ENCODE measurements around the gene BCL7B. TPM values are rescaled to one million over a fixed set of nuclear protein-coding genes. Genes with fewer than 3 reads are reported as not detected.

BCL7B gene
- total and polyA plus RNA-seq, 2 of the 13 experiments (the other 11 are each of a cell fraction or from before 2014, with no cell fraction given), result 24.3 to 38.2 TPM

DNA sequence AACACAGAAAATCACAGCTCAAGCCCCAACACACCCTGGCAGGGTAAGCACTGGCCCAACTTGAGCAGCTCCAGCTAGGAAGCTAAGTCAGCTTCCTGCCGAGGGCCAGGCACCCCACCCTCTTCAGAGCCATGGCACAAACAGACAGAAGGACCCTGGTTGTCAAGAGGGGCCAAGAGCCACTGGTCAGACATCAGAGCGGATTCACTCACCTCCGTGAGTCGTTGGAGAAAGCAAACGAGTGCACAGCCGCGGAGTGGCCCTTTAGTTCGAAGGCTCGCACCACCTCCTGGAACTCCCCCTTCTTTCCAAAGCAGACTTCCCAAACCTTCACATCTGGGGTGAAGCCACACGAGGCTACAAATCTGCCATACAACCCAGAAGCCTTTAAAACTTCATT, 13.5 kb upstream of the BCL7B start:
- Histone ChIP-seq H3K79me2 (ENCODE audit: insufficient read depth, low read length) (peaks cover 5% of the 10 kb centered on the region), H3K36me3 (replicated peaks in 1 of 2; ENCODE audit: control insufficient read depth in 1 of 2, insufficient read depth in 2 of 2, low read length in 2 of 2) (peaks cover 27 to 51% of the 10 kb centered on the region in 2 experiments), H3K27me3 (ENCODE audit: control insufficient read depth in 1 of 2, insufficient read depth in 2 of 2, low read length in 2 of 2) (no peaks in the 10 kb centered on the region), H3K4me2 (ENCODE audit: low read depth, low read length) (no peak overlapping the region), H3K4me3 (replicated peaks in 1 of 3; ENCODE audit: insufficient read depth in 1 of 3, low read depth in 2 of 3, low read length in 3 of 3) (no peak overlapping the region), H3K9ac (ENCODE audit: insufficient read depth, low read depth, low read length) (no peak overlapping the region), H4K20me1 (ENCODE audit: insufficient read depth, low read length) (peaks cover 5% of the 10 kb centered on the region; the same call in 1 of the 2 replicates), H3K27ac (ENCODE audit: extremely low read length, insufficient read depth, low read length) (no peak overlapping the region), H3K4me1 (ENCODE audit: insufficient read depth, low read length) (peaks cover 29% of the 10 kb centered on the region), H2AFZ (ENCODE audit: low read length) (no peak overlapping the region), H3K9me3 (ENCODE audit: low read length) (no peaks in the 10 kb centered on the region)
- in situ Hi-C loops (cut with HindIII; ENCODE audit: extremely low pct_ligation_motif_present, low pct_unique_long_range_greater_than_20kb) (no loop called here), intact Hi-C loops (cut with micrococcal nuclease; ENCODE audit: unreplicated experiment) (no loop called here)
- CTCF ChIA-PET (ENCODE audit: low intra/inter-chr PET ratio, low total read pairs), result no interaction called here
- ATAC-seq, result no peak
- POLR2A ChIA-PET, result interaction anchor here (0.7 kb wide), 1 partner anchor 103 kb away, joined by 3 read pairs; no protein-coding TSS in a partner anchor
- TF ChIP-seq AGO2 (optimal IDR thresholded peaks at IDR 0.05; ENCODE audit: low read depth, low read length), result peak; percentile 12
- TF ChIP-seq, protein P1, sequence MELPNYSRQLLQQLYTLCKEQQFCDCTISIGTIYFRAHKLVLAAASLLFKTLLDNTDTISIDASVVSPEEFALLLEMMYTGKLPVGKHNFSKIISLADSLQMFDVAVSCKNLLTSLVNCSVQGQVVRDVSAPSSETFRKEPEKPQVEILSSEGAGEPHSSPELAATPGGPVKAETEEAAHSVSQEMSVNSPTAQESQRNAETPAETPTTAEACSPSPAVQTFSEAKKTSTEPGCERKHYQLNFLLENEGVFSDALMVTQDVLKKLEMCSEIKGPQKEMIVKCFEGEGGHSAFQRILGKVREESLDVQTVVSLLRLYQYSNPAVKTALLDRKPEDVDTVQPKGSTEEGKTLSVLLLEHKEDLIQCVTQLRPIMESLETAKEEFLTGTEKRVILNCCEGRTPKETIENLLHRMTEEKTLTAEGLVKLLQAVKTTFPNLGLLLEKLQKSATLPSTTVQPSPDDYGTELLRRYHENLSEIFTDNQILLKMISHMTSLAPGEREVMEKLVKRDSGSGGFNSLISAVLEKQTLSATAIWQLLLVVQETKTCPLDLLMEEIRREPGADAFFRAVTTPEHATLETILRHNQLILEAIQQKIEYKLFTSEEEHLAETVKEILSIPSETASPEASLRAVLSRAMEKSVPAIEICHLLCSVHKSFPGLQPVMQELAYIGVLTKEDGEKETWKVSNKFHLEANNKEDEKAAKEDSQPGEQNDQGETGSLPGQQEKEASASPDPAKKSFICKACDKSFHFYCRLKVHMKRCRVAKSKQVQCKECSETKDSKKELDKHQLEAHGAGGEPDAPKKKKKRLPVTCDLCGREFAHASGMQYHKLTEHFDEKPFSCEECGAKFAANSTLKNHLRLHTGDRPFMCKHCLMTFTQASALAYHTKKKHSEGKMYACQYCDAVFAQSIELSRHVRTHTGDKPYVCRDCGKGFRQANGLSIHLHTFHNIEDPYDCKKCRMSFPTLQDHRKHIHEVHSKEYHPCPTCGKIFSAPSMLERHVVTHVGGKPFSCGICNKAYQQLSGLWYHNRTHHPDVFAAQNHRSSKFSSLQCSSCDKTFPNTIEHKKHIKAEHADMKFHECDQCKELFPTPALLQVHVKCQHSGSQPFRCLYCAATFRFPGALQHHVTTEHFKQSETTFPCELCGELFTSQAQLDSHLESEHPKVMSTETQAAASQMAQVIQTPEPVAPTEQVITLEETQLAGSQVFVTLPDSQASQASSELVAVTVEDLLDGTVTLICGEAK (IDR thresholded peaks at IDR 0.05), result no peak
- TF ChIP-seq, protein P1 (CRISPR knock-in tag; IDR thresholded peaks at IDR 0.05), result no peak
- DNase-seq (ENCODE audit: low spot score), result no peak
- no peak for FAIRE-seq
- no TSS peak for BruUV-seq (replicated peaks)
- WGBS (ENCODE audit: low lambda C conversion rate), result 95% methylated on average over 10 of the region's 10 CpGs
